Neural progenitor cell (in vitro differentiated cells): ENCODE results near the gene RNF222.

ENCODE experiments used
- CTCF ChIP-seq: fragments of 200-600 bp; sonication (generic); IDR thresholded peaks from 2 replicates; pipeline ENCODE4 v1.5.1; 2017; ENCODE audit warnings: antibody characterized with exemption, mild to moderate bottlenecking
- EZH2 ChIP-seq: fragments of 200-600 bp; sonication (generic); IDR thresholded peaks from 2 replicates; pipeline ENCODE4 v1.6.1; 2017; ENCODE audit warnings: antibody characterized with exemption, mild to moderate bottlenecking, moderate library complexity
- EZH2phosphoT487 ChIP-seq: fragments of 200-600 bp; sonication (generic); IDR thresholded peaks from 2 replicates; pipeline ENCODE4 v1.6.1; 2017; ENCODE audit warnings: antibody characterized with exemption

GRCh38 chr17:8441690-8442089 is 44.1 kb upstream of the RNF222 start:
- no peak for TF ChIP-seq CTCF
- TF ChIP-seq EZH2 = no peak
- TF ChIP-seq EZH2phosphoT487 = no peak
